Panc1 (cell line): Measurements from ENCODE around the gene IL10RB. TPM values are rescaled to one million over a fixed set of nuclear protein-coding genes. Genes with fewer than 3 reads are reported as not detected.

Experiments
- ATAC-seq: fragments of 200-7000 bp; cut with Tn5 transposase; 2 replicates; pipeline ENCODE4 v1.9.1; 2020; ENCODE audit warnings: mild to moderate bottlenecking, moderate library complexity
- BruUV-seq: library from RNA; stranded (reverse); fragments of 400-500 nt; replicated peaks from 2 replicates; lab custom pipeline; 2021; lab: Mats Ljungman, UMichigan
- CTCF ChIA-PET: fragments of 300-600 bp; sonication (Branson Sonifier 250); formaldehyde crosslinking; loops from one replicate; lab custom pipeline; 2022; ENCODE audit warnings: antibody characterized with exemption; lab: Charles Lee
- POLR2A ChIA-PET: fragments of 300-600 bp; sonication (Branson Sonifier 250); formaldehyde crosslinking; loops from one replicate; lab custom pipeline; 2022; ENCODE audit warnings: antibody characterized with exemption; lab: Charles Lee
- DNase-seq: peaks from one replicate; pipeline ENCODE4 v3.0.0-alpha.2; 2010; ENCODE audit warnings: low read depth, low spot score
- H3K27ac ChIP-seq: 2 replicates; pipeline ENCODE4 v1.5.1; 2011; ENCODE audit warnings: mild to moderate bottlenecking, low read length, inconsistent platforms
- H3K27me3 ChIP-seq: fragments of 200-500 bp; sonication (Bioruptor generic); 2 replicates; pipeline ENCODE4 v1.6.0; 2014; ENCODE audit warnings: low read length, inconsistent platforms; ENCODE audit not compliant: control insufficient read depth, insufficient read depth
- H3K36me3 ChIP-seq: fragments of 200-500 bp; sonication (Bioruptor generic); 2 replicates; pipeline ENCODE4 v1.5.1; 2014; ENCODE audit warnings: inconsistent platforms, mild to moderate bottlenecking, low read length, moderate library complexity; ENCODE audit not compliant: control insufficient read depth, insufficient read depth
- H3K4me1 ChIP-seq: 2 replicates; pipeline ENCODE4 v1.5.1; 2011; ENCODE audit warnings: inconsistent platforms, mild to moderate bottlenecking, low read length, moderate library complexity; ENCODE audit not compliant: control insufficient read depth, insufficient read depth
- H3K4me3 ChIP-seq, 2 experiments: 2 replicates each; pipeline ENCODE4 v1.5.1; 2011 to 2012; ENCODE audit warnings: low read depth in 2 of 2, low read length in 2 of 2, mild to moderate bottlenecking in 2 of 2, inconsistent platforms in 1 of 2, moderate library complexity in 1 of 2
- H3K9me3 ChIP-seq: fragments of 200-500 bp; sonication (Bioruptor generic); 2 replicates; pipeline ENCODE4 v1.5.1; 2014; ENCODE audit warnings: low read depth, mild to moderate bottlenecking, inconsistent platforms, low read length, moderate library complexity; ENCODE audit not compliant: control insufficient read depth, insufficient read depth
- POLR2AphosphoS5 ChIP-seq: IDR thresholded peaks from 2 replicates; pipeline ENCODE4 v1.6.1; 2012; ENCODE audit warnings: mild to moderate bottlenecking, low read depth, low read length, moderate library complexity
- SIN3A ChIP-seq: IDR thresholded peaks from 2 replicates; pipeline ENCODE4 v1.6.1; 2012; ENCODE audit warnings: low read depth, mild to moderate bottlenecking, low read length, moderate library complexity, borderline replicate concordance; ENCODE audit not compliant: insufficient read depth
- TCF7L2 ChIP-seq: IDR thresholded peaks from 2 replicates; pipeline ENCODE4 v1.6.1; 2011; ENCODE audit warnings: mild to moderate bottlenecking, low read depth, low read length, inconsistent platforms
- in situ Hi-C: cut with HindIII; loops from 2 replicates; pipeline ENCODE4 v1.10.0; 2016; ENCODE audit warnings: low sequenced_read_pairs, low pct_unique_long_range_greater_than_20kb
- intact Hi-C: fragments of 100-400 bp; cut with micrococcal nuclease; formaldehyde crosslinking; loops from one replicate; pipeline ENCODE4 v1.10.0; 2022; ENCODE audit not compliant: unreplicated experiment
- total RNA-seq: library from RNA; stranded (reverse); gene quantifications from one replicate; pipeline ENCODE4 v1.2.1, GENCODE V29; 2021; ENCODE audit not compliant: unreplicated experiment
- TF ChIP-seq, protein P1 (sequence below): fragments of 450-650 bp; IDR thresholded peaks from 2 replicates; pipeline ENCODE4 v1.5.1; 2017; ENCODE audit warnings: mild to moderate bottlenecking
- TF ChIP-seq, protein P2 (sequence below), 2 experiments: IDR thresholded peaks; 2 replicates each; pipeline ENCODE4 v1.6.1; 2011 to 2012; ENCODE audit warnings: low read depth in 2 of 2, control low read depth in 1 of 2, low read length in 1 of 2, mild to moderate bottlenecking in 1 of 2, moderate library complexity in 1 of 2; ENCODE audit not compliant: insufficient read depth in 1 of 2

Gene IL10RB
- total RNA-seq, 1 experiment from 2014 or later = 17.7 TPM

DNA sequence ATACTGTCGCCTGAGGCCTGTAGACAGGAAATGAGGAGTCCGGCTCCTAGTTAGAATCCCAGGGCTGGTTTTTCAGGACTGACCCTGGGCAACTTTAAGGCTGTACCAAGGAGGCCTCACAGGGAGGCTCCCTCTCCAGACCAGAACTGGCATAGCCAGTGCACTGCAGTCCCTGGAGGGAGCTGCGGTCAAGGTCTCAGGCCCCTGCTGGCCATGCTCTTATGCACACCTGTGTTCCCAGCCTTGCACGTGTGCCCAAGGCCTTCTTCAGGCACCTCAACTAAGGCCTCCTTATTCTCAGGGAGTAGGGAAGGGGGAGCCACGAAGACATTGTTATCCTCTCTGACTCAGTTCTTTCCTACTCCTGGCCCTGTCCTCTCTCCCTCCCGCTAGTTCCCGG lies 36.6 kb downstream of the IL10RB start:
- ATAC-seq (peak; percentile 66), DNase-seq (no peak)
- ChIA-PET CTCF (interaction anchor here (0.5 to 0.6 kb wide), 2 partner anchors 64 to 197 kb away, joined by 5 to 7 read pairs; no protein-coding TSS in a partner anchor), POLR2A (interaction anchor here (0.6 kb wide), 1 partner anchor 396 kb away, joined by 6 read pairs; no protein-coding TSS in a partner anchor)
- Histone ChIP-seq H3K27ac (no peak overlapping the region), H3K36me3 (no peaks in the 10 kb centered on the region), H3K9me3 (no peaks in the 10 kb centered on the region), H3K4me3 (no peak overlapping the region), H3K27me3 (no peaks in the 10 kb centered on the region), H3K4me1 (no peaks in the 10 kb centered on the region)
- no TSS peak for BruUV-seq
- in situ Hi-C loops (no loop called here), intact Hi-C loops (no loop called here)
- TF ChIP-seq POLR2AphosphoS5 (no peak), SIN3A (no peak), TCF7L2 (no peak)
- TF ChIP-seq, protein P1, sequence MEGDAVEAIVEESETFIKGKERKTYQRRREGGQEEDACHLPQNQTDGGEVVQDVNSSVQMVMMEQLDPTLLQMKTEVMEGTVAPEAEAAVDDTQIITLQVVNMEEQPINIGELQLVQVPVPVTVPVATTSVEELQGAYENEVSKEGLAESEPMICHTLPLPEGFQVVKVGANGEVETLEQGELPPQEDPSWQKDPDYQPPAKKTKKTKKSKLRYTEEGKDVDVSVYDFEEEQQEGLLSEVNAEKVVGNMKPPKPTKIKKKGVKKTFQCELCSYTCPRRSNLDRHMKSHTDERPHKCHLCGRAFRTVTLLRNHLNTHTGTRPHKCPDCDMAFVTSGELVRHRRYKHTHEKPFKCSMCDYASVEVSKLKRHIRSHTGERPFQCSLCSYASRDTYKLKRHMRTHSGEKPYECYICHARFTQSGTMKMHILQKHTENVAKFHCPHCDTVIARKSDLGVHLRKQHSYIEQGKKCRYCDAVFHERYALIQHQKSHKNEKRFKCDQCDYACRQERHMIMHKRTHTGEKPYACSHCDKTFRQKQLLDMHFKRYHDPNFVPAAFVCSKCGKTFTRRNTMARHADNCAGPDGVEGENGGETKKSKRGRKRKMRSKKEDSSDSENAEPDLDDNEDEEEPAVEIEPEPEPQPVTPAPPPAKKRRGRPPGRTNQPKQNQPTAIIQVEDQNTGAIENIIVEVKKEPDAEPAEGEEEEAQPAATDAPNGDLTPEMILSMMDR = no peak
- TF ChIP-seq, protein P2, sequence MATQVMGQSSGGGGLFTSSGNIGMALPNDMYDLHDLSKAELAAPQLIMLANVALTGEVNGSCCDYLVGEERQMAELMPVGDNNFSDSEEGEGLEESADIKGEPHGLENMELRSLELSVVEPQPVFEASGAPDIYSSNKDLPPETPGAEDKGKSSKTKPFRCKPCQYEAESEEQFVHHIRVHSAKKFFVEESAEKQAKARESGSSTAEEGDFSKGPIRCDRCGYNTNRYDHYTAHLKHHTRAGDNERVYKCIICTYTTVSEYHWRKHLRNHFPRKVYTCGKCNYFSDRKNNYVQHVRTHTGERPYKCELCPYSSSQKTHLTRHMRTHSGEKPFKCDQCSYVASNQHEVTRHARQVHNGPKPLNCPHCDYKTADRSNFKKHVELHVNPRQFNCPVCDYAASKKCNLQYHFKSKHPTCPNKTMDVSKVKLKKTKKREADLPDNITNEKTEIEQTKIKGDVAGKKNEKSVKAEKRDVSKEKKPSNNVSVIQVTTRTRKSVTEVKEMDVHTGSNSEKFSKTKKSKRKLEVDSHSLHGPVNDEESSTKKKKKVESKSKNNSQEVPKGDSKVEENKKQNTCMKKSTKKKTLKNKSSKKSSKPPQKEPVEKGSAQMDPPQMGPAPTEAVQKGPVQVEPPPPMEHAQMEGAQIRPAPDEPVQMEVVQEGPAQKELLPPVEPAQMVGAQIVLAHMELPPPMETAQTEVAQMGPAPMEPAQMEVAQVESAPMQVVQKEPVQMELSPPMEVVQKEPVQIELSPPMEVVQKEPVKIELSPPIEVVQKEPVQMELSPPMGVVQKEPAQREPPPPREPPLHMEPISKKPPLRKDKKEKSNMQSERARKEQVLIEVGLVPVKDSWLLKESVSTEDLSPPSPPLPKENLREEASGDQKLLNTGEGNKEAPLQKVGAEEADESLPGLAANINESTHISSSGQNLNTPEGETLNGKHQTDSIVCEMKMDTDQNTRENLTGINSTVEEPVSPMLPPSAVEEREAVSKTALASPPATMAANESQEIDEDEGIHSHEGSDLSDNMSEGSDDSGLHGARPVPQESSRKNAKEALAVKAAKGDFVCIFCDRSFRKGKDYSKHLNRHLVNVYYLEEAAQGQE (IDR thresholded peaks at IDR 0.05; ENCODE audit: insufficient read depth in 1 of 2, low read depth in 2 of 2, low read length in 1 of 2) = no peak

DNA sequence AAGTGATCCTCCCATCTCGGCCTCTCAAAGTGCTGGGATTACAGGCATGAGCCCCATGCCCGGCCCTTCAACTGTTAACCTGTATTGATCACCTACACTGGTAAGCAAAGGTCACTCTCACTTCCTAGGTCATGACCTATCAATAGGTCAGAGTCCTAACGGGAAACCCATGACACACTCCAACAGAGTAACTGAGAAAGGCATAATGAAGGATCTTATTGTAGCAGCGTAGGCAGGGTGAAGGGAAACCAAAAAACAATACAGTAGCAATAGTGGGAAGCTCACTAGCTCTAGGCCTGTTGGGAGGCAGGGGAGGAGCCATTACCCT lies 39.1 kb downstream of the IL10RB start:
- no peaks in the 10 kb centered on the region for H3K36me3 ChIP-seq
- no TSS peak for BruUV-seq
- in situ Hi-C loops (no loop called here), intact Hi-C loops (no loop called here)
- CTCF ChIA-PET = no interaction called here
- no peak overlapping the region for H3K4me3 ChIP-seq
- H3K27ac ChIP-seq = no peak overlapping the region
- no peaks in the 10 kb centered on the region for H3K27me3 ChIP-seq
- no peak for DNase-seq
- ATAC-seq = no peak
- POLR2A ChIA-PET = no interaction called here
- no peaks in the 10 kb centered on the region for H3K9me3 ChIP-seq
- TF ChIP-seq, protein P1 = no peak
- TF ChIP-seq TCF7L2 (no peak), POLR2AphosphoS5 (no peak)
- no peaks in the 10 kb centered on the region for H3K4me1 ChIP-seq

DNA sequence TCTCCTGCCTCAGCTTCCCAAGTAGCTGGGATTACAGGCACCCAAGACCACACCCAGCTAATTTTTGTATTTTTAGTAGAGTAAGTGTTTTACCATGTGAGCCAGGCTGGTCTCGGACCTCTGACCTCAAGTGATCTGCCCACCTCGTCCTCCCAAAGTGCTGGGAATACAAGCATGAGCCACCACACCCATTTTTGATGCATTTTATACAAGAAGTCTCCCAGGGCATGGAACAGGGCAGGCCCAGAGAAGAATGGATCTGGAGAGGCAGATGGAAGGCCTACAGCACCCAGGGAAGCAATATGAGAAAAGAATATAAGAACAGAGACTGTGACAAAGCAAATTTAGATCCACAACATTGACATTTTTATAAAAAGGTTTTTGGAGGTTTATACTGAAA lies 39.8 kb downstream of the IL10RB start:
- in situ Hi-C loops = no loop called here
- H3K36me3 ChIP-seq = no peaks in the 10 kb centered on the region
- POLR2A ChIA-PET = no interaction called here
- DNase-seq (no peak), ATAC-seq (no peak)
- H3K4me3 ChIP-seq = no peak overlapping the region
- H3K27me3 ChIP-seq = no peaks in the 10 kb centered on the region
- no peak overlapping the region for H3K27ac ChIP-seq
- no peaks in the 10 kb centered on the region for H3K9me3 ChIP-seq
- BruUV-seq = no TSS peak
- H3K4me1 ChIP-seq = no peaks in the 10 kb centered on the region
- CTCF ChIA-PET = no interaction called here
- intact Hi-C loops = no loop called here
- TF ChIP-seq, protein P1 = no peak
- no peak for TF ChIP-seq POLR2AphosphoS5
- TF ChIP-seq TCF7L2 = no peak
- TF ChIP-seq, protein P2 (IDR thresholded peaks at IDR 0.05; ENCODE audit: insufficient read depth in 1 of 2, low read depth in 2 of 2, low read length in 1 of 2) = no peak
- TF ChIP-seq SIN3A = no peak
